DMS53 (cell line): ENCODE results near the gene NEDD8.

Experiments used
- DNase-seq: peaks from one replicate; lab custom pipeline; 2025; lab: John Stamatoyannopoulos, UW

The NEDD8 gene

DNA sequence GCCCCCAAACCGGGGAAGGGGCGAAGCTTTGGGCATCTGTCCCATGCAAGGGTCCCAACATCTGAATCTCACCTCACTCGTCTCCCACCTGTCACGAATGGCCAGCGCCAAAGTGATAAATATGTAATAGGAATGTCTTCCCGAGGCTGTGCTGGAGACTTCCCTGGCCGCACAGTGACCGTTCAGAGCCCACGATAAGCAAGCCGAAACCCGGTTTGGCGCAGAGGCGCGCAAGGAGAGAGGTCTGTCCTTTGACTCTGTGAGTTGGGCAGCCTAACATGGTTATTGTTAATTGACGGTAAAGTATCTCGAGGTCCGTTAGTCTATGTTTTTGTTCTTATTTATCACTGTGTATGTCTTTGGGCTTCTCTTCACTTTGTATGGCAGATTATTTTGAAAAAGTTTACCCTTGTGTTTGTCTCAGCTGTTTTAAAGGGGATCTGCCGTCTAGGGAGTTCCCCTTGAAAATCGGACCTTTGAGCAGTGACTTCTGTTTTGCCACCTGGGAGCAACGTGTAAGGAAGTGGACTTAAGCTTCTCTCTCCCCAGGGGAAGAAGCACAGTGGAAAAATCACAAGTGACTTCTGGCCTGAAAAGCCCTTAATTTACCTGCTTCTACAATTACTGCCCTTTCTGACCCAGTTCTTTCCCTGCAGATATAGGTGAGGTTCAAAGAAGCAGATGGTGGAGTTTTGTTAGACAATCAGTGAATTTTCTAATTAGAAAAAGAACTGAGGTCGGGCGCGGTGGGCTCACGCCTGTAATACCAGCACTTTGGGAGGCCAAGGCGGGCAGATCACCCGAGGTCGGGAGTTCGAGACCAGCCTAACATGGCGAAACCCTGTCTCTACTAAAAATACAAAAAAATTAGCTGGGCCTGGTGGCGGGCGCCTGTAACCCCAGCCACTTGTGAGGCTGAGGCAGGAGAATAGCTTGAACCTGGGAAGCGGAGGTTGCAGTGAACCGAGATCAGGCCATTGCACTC lies 35.8 kb downstream of the NEDD8 start:
- DNase-seq, result peak; percentile 52

DNA sequence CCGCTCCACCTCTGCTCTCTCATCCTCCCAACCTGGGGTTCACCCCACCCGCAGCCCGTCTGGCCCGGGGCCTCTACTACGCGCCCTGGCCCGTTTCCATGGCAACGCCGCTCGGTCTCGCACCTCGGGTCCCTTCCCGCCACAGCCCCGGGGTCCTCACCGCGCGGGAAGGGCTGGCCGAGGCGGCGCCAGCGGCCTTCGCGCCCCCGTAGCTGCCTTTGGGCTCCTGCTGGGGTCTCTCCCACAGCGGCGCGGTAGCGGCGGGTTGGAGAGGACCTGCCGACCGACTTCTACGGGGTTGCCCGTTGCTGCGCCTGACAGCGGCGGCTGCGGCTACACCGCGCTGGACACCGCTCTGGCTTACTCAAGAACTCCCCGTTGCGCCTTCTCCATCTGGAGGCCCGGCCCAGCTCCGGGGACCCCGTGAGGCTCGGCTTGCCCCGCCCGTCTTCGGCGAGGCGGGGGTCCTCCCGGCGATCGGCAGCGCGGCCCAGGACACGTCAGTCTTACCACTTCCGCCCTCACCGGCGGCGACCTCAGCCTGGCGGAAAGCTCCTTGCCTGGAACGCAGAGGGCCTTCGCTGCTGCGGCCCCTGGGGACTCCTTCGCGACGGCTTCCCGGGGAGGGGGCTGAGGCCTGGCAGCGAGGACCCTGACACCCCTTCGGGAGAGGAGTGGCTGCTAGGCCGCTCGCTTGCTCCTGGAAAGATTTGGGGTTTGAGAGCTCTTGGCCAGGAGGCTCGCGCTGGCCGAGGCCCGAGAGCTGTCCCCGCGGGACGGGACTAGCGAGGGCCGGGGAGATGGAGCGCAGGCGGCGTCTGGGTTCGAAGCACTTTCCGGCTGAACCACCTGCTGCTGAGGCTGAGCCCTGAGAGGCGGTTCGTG lies 36.7 kb downstream of the NEDD8 start, which contains the start of gene TM9SF1:
TM9SF1 (minus strand) TSS at position 256 of the 885 bp plus-strand sequence. CDS start 422 bp downstream, outside the sequence.
- peak; percentile 91 for DNase-seq

DNA sequence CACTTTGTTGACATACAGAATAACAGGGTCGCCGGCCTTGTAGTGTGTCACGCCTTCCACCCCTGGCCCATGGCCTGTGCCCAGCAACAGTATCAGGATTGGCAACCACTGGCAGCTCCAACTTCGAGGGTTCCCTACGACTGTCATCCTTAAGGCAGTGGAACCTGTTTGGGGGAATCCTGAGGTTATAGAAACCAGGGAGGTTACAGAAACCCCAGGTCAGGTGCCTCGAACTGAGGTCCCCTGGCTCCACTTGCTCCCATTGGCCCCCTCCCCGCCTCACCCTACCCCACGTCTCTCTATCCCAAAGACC lies 37.3 kb downstream of the NEDD8 start:
- no peak for DNase-seq

DNA sequence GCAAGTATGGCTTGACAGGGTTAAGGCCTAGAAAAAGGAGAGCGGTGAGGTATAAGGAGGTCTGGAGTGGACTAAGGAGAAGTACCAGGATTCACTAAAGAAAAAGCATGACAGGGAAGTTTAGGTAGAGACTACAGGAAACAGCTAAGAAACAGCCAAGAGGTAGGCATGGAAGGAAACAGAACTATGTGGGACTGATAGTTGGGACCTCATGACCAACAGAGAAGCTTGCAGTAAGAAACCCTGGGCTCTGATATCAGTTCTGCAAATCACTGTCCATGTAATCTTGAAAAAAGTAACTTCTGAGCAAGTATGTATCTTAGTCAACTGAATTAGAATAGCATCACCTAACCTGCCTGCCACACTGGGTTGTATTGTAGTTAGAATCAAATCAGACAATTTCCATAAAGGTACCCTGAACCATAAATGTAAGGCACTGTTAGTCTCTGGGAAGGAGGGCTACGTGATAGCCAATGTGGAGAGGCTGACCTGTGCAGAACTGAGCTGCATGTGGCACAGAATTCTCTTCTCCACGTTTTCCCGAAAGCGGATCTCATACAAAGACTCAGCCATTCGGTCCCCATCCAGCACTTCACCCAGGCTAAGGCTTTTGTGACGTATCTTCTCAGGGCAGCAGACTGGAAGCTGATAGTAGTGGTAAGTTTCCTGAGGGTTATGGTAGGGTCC lies 37.8 kb downstream of the NEDD8 start:
- DNase-seq, result no peak

DNA sequence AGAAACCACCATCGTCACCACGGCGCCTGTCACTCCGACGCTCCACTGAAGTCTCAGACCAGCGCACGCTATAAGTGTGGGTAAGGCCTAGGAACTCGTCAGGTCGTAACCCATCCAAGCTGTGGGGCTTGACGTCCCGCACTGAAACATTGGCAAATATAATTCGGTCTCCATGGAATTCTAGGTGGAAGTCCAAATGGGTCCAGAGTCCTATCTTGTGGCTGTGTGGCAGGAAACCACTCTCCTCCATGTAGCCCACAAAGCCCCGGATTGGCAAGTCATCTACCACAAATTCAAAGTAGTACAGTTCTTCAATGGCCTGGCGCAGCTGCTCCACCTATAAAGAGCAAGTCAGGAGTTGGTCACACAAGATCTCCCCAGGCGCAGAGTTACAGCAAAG lies 39.2 kb downstream of the NEDD8 start:
- DNase-seq, result no peak

DNA sequence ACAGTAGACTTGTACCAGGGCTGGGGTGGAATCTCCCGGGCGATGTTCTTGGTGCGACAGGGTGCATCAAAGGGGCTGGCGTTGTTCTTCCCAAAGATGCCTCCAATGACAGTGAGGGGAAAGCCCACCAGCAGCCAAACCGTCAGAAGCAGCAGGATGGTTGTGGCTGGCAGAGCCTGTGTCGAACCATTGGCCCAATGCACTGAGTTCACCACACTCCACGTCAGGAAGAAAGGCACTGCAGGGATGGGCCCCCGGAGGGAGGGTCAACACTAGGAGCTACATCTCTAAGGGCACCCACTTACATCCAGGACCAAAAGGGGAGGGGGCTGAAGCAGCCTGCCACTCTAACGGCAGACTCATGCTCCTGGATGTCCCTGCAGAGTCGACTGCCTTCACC lies 41.8 kb downstream of the NEDD8 start:
- DNase-seq, result no peak

DNA sequence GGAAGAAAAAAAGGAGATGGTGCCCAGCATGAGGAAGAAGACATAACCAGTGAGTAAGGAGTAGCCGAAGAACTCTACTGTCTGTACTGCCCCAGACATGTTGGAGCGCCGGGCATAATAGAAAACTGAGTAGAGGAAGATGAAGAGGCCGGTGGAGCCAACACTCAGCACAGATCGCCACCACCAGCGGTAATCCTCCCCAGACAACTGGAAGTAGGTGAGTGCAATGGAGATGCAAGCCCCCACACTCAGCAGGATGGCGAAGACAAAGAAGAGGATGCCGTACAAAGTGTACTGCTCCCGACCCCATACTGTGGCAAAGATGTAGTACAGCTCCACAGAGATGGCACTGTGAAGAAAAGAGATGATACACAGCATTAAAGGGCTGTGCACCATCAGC lies 42.7 kb downstream of the NEDD8 start:
- no peak for DNase-seq

DNA sequence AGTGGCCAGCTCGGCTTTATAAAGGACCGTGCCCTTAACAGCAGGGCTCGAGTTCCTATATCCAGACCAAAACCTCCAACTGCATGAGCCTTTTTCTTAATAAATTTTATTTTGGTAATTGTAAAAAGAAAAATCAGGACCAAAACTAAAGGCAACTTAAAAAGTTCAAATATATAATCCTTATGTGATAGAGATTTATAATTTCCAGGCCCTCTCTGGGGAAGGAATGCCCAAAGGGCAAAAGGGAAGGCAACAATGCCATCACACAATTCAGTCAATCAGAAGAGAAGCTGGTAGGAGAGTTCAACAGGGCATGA lies 43.1 kb downstream of the NEDD8 start:
- DNase-seq, result no peak

DNA sequence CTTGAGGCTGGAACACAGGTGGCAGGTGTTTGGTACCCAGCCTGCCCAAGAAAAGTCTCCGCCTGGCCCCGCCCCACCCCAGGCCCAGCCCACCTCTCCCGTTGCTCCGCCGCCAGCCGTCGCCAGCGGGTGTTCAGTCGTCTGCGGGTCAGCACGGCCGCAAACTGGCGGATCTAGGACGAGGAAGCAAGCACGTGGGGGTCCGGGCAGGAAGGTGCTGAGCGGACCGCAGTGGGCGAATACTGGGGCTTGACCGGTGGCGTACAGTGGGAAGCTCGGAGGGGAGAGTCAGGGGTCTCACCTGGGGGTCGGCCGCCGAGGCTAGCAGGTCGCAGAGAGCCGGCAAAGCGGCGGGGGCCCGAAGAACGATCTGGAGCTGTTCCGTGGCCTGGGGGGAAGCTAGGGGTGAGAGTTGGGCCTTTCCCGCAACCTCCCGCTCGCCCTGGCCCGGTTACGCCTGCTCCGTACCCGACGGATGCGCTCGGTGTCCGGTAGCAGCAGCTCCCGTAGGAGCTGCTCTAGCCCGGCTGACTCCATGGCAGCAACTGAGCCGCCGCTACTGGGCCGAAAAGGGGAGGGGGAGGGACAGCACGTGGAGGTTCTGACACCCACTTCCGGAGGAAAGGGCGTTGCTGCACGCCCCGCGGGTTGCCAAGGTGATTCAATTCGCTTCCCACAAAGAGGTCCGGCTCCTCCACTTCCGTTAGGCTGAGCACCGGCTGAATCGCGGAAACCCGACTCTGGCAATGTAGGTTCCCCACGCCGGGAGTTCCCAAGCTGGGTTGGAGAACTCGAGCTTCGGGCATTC lies 43.7 kb downstream of the NEDD8 start, which contains the start of gene IPO4:
IPO4 (minus strand) TSS at position 566 of the 808 bp plus-strand sequence; CDS start at position 537, 29 bp downstream.
- DNase-seq, result peak; percentile 98

DNA sequence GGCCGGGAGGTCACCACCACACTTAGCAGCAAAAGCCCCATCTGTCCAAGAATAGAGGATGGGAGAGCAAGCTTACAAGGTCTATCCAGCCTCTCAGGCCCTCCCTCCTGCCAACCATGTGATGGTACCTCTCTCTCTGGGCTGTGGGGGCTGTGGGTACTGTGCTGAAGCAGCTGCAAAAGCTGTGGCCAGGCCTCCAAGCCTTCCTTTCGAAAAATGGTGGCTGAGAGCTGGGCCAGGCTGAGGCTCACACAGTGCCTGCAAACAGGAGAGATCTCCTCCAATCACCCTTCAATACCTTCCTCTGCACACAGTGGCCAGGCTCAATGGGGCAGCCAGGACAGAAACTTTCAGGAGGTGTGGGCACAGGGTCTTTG lies 44.6 kb downstream of the NEDD8 start:
- no peak for DNase-seq

DNA sequence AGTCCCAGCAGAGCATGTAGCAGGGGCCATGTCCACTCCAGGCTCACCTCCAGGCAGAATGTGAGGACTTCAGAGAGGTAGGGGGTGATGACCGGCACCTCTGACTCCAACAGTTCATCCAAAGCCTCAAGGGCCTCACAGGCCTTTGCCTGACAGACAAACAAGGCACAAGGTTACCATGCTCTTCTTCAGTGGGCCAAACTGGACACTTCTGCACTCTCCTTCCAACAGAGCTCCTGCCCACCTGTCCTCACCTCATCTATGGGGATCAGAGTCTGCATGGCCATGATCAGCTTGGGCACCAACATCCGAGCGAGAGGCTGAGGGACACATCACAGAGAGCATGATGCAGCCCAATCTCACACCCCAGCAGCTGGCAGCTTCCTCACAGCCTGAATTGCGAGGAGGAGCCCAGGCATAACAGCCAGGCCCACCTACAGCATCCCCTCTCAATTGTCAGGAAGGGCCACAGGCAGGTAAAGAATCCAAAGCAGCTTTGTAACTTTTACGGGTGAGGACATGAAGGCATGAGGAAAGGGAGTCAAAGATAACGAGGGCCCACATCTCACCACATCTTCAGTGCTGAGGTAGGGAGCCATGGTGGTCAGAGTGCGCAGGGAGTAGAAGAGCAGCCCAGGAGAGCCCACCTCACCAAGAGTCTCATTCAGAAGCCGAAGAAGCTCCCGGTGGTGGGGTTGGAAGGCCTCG lies 45.2 kb downstream of the NEDD8 start:
- no peak for DNase-seq

DNA sequence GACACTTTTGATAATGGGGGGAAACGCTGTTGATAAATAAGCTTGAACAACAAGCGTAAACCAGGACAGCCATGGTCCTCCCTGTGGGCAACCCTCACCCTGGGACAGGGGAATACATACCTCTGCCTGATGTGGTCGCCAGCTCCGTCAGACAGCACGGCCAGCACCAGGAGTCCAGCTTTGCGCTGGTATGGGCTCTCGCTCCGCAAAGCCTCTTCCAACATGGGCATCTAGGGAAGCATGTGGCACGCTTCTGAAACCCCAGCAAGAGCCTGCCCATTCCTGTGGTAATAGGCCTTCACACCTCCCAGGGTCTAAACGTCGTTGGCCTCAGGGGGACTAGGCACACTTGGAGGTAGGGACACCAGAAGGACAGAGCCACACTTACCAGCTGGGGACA lies 46.4 kb downstream of the NEDD8 start:
- no peak for DNase-seq

DNA sequence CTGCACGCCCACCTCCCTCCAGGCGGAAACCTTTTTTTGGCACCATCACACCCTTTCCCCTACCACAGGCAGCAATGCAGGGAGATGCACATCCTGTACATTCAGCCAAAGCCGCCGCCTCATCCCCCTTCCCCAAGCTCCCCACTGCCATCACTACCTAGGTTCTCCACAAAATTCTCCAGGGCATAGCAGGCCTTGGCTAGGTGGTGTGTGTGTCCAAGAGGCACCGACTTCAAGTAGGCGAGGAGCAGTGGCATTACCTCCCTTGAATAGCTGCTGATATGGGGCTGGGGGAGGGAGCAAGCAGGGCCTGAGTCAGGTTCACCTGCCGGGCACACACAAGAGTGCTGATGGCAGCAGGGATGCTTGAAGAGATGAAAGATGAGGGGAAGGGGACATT lies 47.1 kb downstream of the NEDD8 start:
- DNase-seq, result no peak

DNA sequence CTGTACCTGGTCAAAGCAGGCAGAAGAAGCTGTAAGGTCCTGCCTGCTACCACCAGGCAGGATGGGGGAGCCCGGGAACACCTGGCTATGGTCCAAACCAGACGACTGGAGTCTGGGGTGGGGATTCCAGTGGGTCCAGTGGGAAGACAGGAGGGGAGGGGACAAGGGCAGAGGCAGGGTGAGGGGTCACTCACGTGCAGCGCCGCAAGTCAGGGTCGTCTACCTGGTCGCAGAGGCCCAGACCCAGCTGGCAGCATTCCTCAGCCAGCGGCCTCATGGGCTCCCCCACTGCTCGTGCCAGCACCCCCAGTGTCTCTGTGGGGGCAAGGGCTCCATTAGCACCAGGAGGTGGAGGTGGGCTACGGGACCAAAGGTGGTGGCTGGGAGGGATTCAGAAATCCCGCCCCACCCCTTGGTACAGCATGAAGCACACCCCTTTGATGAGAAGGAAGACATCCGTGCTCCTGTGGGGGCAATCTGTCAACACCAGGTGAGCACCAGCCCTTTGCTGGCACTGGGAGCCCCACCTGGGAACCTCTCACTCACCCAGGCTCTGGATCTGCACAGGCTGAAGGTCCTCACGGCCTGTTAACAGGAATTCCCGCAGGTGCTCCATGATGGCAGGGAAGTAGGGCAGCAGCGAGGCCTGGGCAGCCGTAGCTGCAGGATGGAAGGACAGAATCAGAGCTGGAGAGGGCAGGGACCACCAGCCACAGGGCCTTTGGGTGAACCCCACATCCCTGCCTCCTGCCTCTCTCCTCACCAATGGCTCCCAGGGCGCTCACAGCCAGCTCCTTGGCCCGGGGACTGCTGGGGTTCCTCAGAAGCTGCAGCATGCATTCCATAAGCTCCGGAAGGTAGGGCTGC lies 47.8 kb downstream of the NEDD8 start:
- no peak for DNase-seq

DNA sequence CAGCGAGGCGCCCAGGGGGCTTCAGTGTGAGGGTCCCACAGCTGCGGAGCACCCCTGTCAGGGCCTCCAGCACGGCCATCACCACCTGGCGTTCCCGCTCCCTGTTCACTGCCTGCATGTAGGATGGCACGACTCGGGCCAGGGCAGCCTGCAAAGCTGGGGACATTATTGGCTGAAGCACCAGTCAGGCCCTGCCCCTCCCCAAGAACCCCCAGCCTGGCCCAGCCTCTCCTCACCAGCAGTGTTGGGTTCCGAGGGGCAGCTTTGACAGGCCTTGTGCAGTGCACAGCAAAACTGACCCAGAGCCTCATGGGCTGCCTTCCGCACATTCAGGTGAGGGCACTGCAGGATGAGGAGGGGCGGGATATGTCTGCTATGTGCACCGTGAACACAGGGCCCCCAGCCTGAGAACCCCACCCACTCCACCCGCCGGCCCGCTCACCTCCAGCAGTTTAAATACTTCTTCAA lies 49.1 kb downstream of the NEDD8 start:
- DNase-seq, result no peak

DNA sequence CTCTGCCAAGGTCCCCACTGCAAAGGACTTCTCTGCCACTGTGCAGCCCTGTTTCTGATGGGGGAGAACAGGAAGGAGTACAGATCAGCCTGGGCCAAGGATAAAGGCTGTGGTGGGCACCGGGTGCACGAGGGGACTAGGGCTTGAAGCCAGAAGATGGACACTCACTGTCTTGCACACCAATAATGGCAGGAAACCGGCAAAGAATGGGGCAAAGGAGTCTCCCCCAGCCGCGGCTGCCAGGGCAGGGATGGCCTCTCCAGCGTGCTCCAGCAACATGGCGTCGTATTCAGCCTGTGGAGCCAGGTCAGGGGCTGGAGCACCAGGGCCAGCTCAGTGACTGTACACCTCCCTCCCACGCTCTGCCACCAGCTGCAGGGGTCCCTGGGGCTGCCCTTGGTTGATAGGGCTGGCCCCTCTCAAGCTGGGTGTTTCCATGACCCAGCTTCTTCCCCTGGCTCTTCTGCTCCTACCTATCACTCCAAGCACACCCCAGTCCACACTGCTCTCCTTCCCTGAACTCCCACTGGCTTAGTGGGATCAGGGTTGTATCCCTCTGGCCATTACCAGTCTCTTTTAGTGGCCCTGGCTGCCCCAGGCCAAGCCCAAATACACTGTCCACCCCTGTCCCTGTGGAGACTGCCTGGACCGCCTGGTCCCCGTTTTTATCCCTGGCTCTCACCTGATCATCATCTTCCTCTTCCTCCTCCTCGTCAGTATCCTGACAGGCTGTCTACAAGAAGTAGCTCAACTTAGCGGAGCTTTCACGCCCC lies 49.9 kb downstream of the NEDD8 start:
- no peak for DNase-seq

DNA sequence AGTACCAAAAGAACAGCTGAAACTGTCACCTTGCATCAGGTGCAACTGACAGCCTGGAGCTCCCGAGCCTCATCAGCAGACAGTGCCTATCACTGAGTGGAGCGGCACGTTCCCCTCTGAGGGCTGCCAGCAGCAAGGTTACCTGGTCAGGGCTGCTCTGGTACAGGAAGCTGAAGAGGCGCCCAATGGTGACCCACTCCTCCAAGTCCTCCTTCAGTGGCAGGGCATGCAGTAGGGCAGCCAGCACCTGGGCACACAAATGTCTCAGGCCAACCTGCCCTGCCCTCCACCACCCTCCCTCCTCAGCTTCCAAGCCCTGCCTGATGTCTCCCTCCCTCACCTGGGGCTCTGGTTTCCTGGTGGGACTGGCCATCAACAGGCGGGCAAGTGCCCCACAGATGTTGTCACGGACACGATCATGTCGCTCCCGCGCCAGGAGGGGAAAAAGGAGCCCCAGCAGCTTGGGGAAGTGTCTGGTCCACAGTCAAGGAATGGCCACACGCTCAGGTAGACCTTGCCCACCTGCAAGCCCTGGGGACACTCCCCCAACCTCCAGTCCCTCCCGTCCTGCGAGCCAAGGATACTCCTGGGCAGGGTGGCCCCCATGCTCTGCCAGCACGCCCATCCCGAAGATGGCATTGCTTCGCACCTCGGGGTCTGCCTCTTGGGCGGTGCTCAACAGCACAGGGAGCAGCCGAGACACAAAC lies 50.6 kb downstream of the NEDD8 start:
- DNase-seq, result no peak
